Ishikawa (cell line): ENCODE measurements around the gene CHCHD1.

Experiments
- CEBPB ChIP-seq: IDR thresholded peaks from 2 replicates; pipeline ENCODE4 v1.6.1; 2012
- CREB1 ChIP-seq: IDR thresholded peaks from 2 replicates; pipeline ENCODE4 v1.6.1; 2012; ENCODE audit warnings: low read depth
- EGR1 ChIP-seq: IDR thresholded peaks from 2 replicates; pipeline ENCODE4 v1.6.1; 2012
- EP300 ChIP-seq: IDR thresholded peaks from 2 replicates; pipeline ENCODE4 v1.6.1; 2012; ENCODE audit warnings: borderline replicate concordance
- FOXM1 ChIP-seq: IDR thresholded peaks from 2 replicates; pipeline ENCODE4 v1.6.1; 2012; ENCODE audit warnings: low read depth, borderline replicate concordance
- NFIC ChIP-seq: IDR thresholded peaks from 2 replicates; pipeline ENCODE4 v1.6.1; 2012
- RAD21 ChIP-seq: IDR thresholded peaks from 2 replicates; pipeline ENCODE4 v1.6.1; 2012; ENCODE audit warnings: low read depth
- REST ChIP-seq: IDR thresholded peaks from 2 replicates; pipeline ENCODE4 v1.6.1; 2012; ENCODE audit warnings: low read depth, mild to moderate bottlenecking
- TAF1 ChIP-seq: IDR thresholded peaks from 2 replicates; pipeline ENCODE4 v1.6.1; 2012; ENCODE audit warnings: low read depth, mild to moderate bottlenecking
- TCF12 ChIP-seq: IDR thresholded peaks from 2 replicates; pipeline ENCODE4 v1.6.1; 2012; ENCODE audit warnings: low read depth
- TEAD4 ChIP-seq: IDR thresholded peaks from 2 replicates; pipeline ENCODE4 v1.6.1; 2012
- YY1 ChIP-seq: IDR thresholded peaks from 2 replicates; pipeline ENCODE4 v1.6.1; 2012; ENCODE audit warnings: low read depth
- ZBTB7A ChIP-seq: IDR thresholded peaks from 2 replicates; pipeline ENCODE4 v1.6.1; 2012; ENCODE audit warnings: low read depth
- TF ChIP-seq, protein P1 (sequence below): IDR thresholded peaks from 2 replicates; pipeline ENCODE4 v1.6.1; 2012

DNA sequence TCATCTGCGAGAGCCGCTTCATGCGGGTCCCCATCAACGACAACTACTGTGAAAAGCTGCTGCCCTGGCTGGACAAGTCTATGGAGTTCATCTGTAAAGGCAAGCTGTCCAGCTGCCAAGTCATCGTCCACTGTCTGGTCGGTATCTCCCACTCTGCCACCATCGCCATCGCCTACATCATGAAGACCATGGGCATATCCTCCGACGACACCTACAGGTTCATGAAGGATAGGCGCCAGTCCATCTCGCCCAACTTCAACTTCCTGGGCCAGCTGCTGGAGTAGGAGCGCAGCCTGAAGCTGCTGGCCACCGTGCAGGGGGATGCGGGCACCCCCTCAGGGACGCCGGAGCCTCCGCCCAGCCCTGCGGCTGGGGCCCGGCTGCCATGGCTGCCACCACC, 49.4 kb upstream of the CHCHD1 start:
- TF ChIP-seq REST (no peak), TCF12 (no peak), CEBPB (no peak), YY1 (no peak), CREB1 (no peak), TAF1 (no peak), RAD21 (no peak), EP300 (no peak), EGR1 (no peak), FOXM1 (no peak), ZBTB7A (no peak), TEAD4 (no peak), NFIC (no peak)
- TF ChIP-seq, protein P1, sequence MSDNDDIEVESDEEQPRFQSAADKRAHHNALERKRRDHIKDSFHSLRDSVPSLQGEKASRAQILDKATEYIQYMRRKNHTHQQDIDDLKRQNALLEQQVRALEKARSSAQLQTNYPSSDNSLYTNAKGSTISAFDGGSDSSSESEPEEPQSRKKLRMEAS = no peak
